Measurements from ENCODE around the gene CCRL2.
"Not testable (repeated sequence)": the region's sequence is repeated elsewhere in the genome, so short reads cannot be mapped to it uniquely, and the experiment has no call there.

CCRL2 gene

GRCh38 chr3:46427916-46428833, 21.1 kb downstream of the CCRL2 start:
- DNase-seq (ENCODE audit: low read depth, low spot score) = no peak

- DNase-seq (ENCODE audit: low read depth, low spot score) = no peak
Observed at GRCh38 chr3:46429250-46429649, 22.2 kb downstream of the CCRL2 start.

GRCh38 chr3:46429671-46430070, 22.6 kb downstream of the CCRL2 start:
- DNase-seq (ENCODE audit: low read depth, low spot score) = no peak

- DNase-seq (ENCODE audit: low read depth, low spot score) = not testable (repeated sequence)
Observed at GRCh38 chr3:46430879-46431278, 23.8 kb downstream of the CCRL2 start.

- not testable (repeated sequence) for DNase-seq (ENCODE audit: low read depth, low spot score)
Observed at GRCh38 chr3:46431905-46432304, 24.8 kb downstream of the CCRL2 start.

GRCh38 chr3:46433118-46433517, 26.1 kb downstream of the CCRL2 start:
- not testable (repeated sequence) for DNase-seq (ENCODE audit: low read depth, low spot score)

- DNase-seq (ENCODE audit: low read depth, low spot score) = no peak
Observed at GRCh38 chr3:46433841-46434240, 26.8 kb downstream of the CCRL2 start.

GRCh38 chr3:46435081-46435726, 28.1 kb downstream of the CCRL2 start:
- DNase-seq (ENCODE audit: low read depth, low spot score) = no peak

- DNase-seq (ENCODE audit: low read depth, low spot score) = no peak
Observed at GRCh38 chr3:46438831-46439230, 31.8 kb downstream of the CCRL2 start.

- DNase-seq (ENCODE audit: low read depth, low spot score) = no peak
Observed at GRCh38 chr3:46440531-46441294, 33.7 kb downstream of the CCRL2 start.

- DNase-seq (ENCODE audit: low read depth, low spot score) = no peak
Observed at GRCh38 chr3:46442576-46443530, 35.8 kb downstream of the CCRL2 start.

- DNase-seq (ENCODE audit: low read depth, low spot score) = no peak
Observed at GRCh38 chr3:46447228-46447985, 40.3 kb downstream of the CCRL2 start.

- no peak for DNase-seq (ENCODE audit: low read depth, low spot score)
Observed at GRCh38 chr3:46448721-46449120, 41.7 kb downstream of the CCRL2 start.

GRCh38 chr3:46449755-46450552, 42.9 kb downstream of the CCRL2 start:
- no peak for DNase-seq (ENCODE audit: low read depth, low spot score)

GRCh38 chr3:46453526-46454208, 46.6 kb downstream of the CCRL2 start:
- no peak for DNase-seq (ENCODE audit: low read depth, low spot score)

- DNase-seq (ENCODE audit: low read depth, low spot score) = no peak
Observed at GRCh38 chr3:46454209-46454595, 47.1 kb downstream of the CCRL2 start.

- no peak for DNase-seq (ENCODE audit: low read depth, low spot score)
Observed at GRCh38 chr3:46454606-46455005, 47.5 kb downstream of the CCRL2 start.

- no peak for DNase-seq (ENCODE audit: low read depth, low spot score)
Observed at GRCh38 chr3:46455231-46456115, 48.4 kb downstream of the CCRL2 start.
